Mesenchymal stem cell (in vitro differentiated cells and primary cell): Measurements from ENCODE around the gene MSTN.

Source experiments
- DNase-seq: peaks from one replicate; pipeline ENCODE4 v3.0.0-alpha.2; 2013
- H2AFZ ChIP-seq: one replicate; pipeline ENCODE4 v1.6.1; 2013; ENCODE audit warnings: low read depth, mild to moderate bottlenecking, control low read depth, inconsistent platforms, low read length, moderate library complexity
- H2AK5ac ChIP-seq: 2 replicates; pipeline ENCODE4 v1.6.1; 2013; ENCODE audit warnings: low read length, moderate library complexity, mild to moderate bottlenecking, inconsistent platforms; ENCODE audit not compliant: severe bottlenecking
- H2BK120ac ChIP-seq: one replicate; pipeline ENCODE4 v1.6.1; 2013; ENCODE audit warnings: low read depth, mild to moderate bottlenecking, inconsistent platforms, low read length, moderate library complexity
- H2BK12ac ChIP-seq, 2 experiments: one replicate each; pipeline ENCODE4 v1.6.1; 2013; ENCODE audit warnings: inconsistent platforms in 2 of 2, low read length in 2 of 2, mild to moderate bottlenecking in 2 of 2, moderate library complexity in 2 of 2, control low read depth in 1 of 2
- H2BK15ac ChIP-seq: one replicate; pipeline ENCODE4 v1.6.1; 2013; ENCODE audit warnings: mild to moderate bottlenecking, low read depth, inconsistent platforms; ENCODE audit not compliant: poor library complexity, severe bottlenecking
- H2BK5ac ChIP-seq: 2 replicates; pipeline ENCODE4 v1.6.1; 2013; ENCODE audit warnings: low read depth, mild to moderate bottlenecking, low read length, control low read depth, inconsistent platforms; ENCODE audit not compliant: poor library complexity, severe bottlenecking
- H3K14ac ChIP-seq, 2 experiments: one replicate each; pipeline ENCODE4 v1.6.1; 2013; ENCODE audit warnings: inconsistent platforms in 2 of 2, low read length in 2 of 2, control low read depth in 1 of 2, mild to moderate bottlenecking in 1 of 2, moderate library complexity in 1 of 2
- H3K18ac ChIP-seq, 2 experiments: one replicate each; pipeline ENCODE4 v1.6.1; 2013; ENCODE audit warnings: inconsistent platforms in 2 of 2, low read length in 2 of 2, control low read depth in 1 of 2, low read depth in 1 of 2, mild to moderate bottlenecking in 1 of 2
- H3K23ac ChIP-seq, 2 experiments: one replicate each; pipeline ENCODE4 v1.6.1; 2013; ENCODE audit warnings: inconsistent platforms in 2 of 2, low read length in 2 of 2, mild to moderate bottlenecking in 2 of 2, moderate library complexity in 2 of 2, control low read depth in 1 of 2
- H3K27ac ChIP-seq: 2 replicates; pipeline ENCODE4 v1.5.1; 2013; ENCODE audit warnings: mild to moderate bottlenecking, moderate library complexity, low read length, control low read depth, inconsistent platforms; ENCODE audit not compliant: poor library complexity, severe bottlenecking
- H3K27me3 ChIP-seq, 2 experiments: 2 replicates each; pipeline versions ENCODE4 v1.6.1 to v1.7.0; 2013; ENCODE audit warnings: low read length in 2 of 2, mild to moderate bottlenecking in 2 of 2, moderate library complexity in 2 of 2, control low read depth in 1 of 2, inconsistent platforms in 1 of 2; ENCODE audit not compliant: control insufficient read depth in 1 of 2, insufficient read depth in 1 of 2
- H3K36me3 ChIP-seq, 2 experiments: 2 replicates each; pipeline versions ENCODE4 v1.6.1 to v1.7.0; 2013; ENCODE audit warnings: low read length in 2 of 2, control low read depth in 1 of 2, inconsistent platforms in 1 of 2, low read depth in 1 of 2, mild to moderate bottlenecking in 1 of 2; ENCODE audit not compliant: insufficient read depth in 2 of 2, control insufficient read depth in 1 of 2
- H3K4ac ChIP-seq, 2 experiments: one replicate each; pipeline ENCODE4 v1.6.1; 2013; ENCODE audit warnings: inconsistent platforms in 2 of 2, low read length in 2 of 2, mild to moderate bottlenecking in 2 of 2, moderate library complexity in 2 of 2, control low read depth in 1 of 2, low read depth in 1 of 2
- H3K4me1 ChIP-seq: 2 replicates; pipeline ENCODE4 v1.6.1; 2013; ENCODE audit warnings: low read depth, low read length, control low read depth; ENCODE audit not compliant: control insufficient read depth, insufficient read depth
- H3K4me2 ChIP-seq: 2 replicates; pipeline ENCODE4 v1.6.1; 2013; ENCODE audit warnings: low read length, mild to moderate bottlenecking, inconsistent platforms; ENCODE audit not compliant: poor library complexity, severe bottlenecking
- H3K4me3 ChIP-seq, 2 experiments: 2 replicates each; pipeline versions ENCODE4 v1.5.1 to v1.7.0; 2013; ENCODE audit warnings: low read length in 2 of 2, mild to moderate bottlenecking in 2 of 2, control low read depth in 1 of 2, low read depth in 1 of 2; ENCODE audit not compliant: insufficient read depth in 1 of 2
- H3K79me1 ChIP-seq: replicated peaks from 2 replicates; pipeline ENCODE4 v1.6.1; 2013; ENCODE audit warnings: mild to moderate bottlenecking, control low read depth, low read length, inconsistent platforms; ENCODE audit not compliant: poor library complexity, severe bottlenecking
- H3K9ac ChIP-seq: 2 replicates; pipeline ENCODE4 v1.7.0; 2013; ENCODE audit warnings: mild to moderate bottlenecking, low read length, moderate library complexity
- H3K9me3 ChIP-seq: 2 replicates; pipeline ENCODE4 v1.7.0; 2013; ENCODE audit warnings: mild to moderate bottlenecking, low read length; ENCODE audit not compliant: control insufficient read depth
- H4K8ac ChIP-seq: one replicate; pipeline ENCODE4 v1.6.1; 2013; ENCODE audit warnings: inconsistent platforms, mild to moderate bottlenecking, low read length, moderate library complexity
- H4K91ac ChIP-seq: one replicate; pipeline ENCODE4 v1.6.1; 2013; ENCODE audit warnings: mild to moderate bottlenecking, low read length, inconsistent platforms
- WGBS: methylation state at CpG from one replicate; pipeline ENCODE4 v1.1.7; 2013; ENCODE audit warnings: mixed read lengths; 5-methylcytosine and 5-hydroxymethylcytosine counted together

Gene MSTN

GRCh38 chr2:190107409-190107808 is 44.9 kb upstream of the MSTN start:
- Histone ChIP-seq H2AFZ (no peak overlapping the region), H3K4me1 (peaks cover 1% of the 10 kb centered on the region), H3K4me2 (no peak overlapping the region), H4K91ac (no peak overlapping the region), H2BK120ac (no peak overlapping the region), H3K4ac (no peak overlapping the region), H4K8ac (no peak overlapping the region), H2BK15ac (no peak overlapping the region), H2AK5ac (no peak overlapping the region), H3K14ac (no peak overlapping the region), H3K9me3 (peaks cover 7% of the 10 kb centered on the region), H2BK12ac (no peak overlapping the region), H3K4me3 (no peak overlapping the region), H3K27ac (no peak overlapping the region), H3K79me1 (no peaks in the 10 kb centered on the region), H2BK5ac (no peak overlapping the region), H3K27me3 (no peaks in the 10 kb centered on the region), H3K18ac (no peak overlapping the region), H3K9ac (no peak overlapping the region), H3K36me3 (no peaks in the 10 kb centered on the region), H3K23ac (no peak overlapping the region)
- 50% methylated on average over 2 of the region's 4 CpGs for WGBS
- DNase-seq, result no peak

DNA sequence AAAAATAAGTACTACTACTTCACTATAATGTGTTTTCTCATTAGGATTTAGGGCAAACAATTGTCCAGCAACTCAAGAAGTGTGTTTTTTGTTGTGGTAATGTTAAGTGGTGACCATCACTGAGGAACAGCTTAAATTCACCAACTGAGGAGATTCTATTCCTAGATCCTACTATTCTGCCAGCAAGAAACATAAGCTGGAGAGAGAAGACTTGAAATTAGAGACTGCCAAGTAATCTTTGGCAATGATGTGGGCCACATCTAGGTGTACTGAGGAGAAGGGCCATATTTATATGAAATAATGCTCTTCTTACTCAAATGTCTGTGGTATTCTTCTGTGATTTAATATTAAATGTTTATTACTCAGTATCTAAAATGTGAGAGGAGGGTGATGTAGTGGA is 44.3 kb upstream of the MSTN start:
- H3K27me3 ChIP-seq, result no peaks in the 10 kb centered on the region
- H4K91ac ChIP-seq, result no peak overlapping the region
- H2BK120ac ChIP-seq, result no peak overlapping the region
- no peak overlapping the region for H3K4me3 ChIP-seq
- no peak overlapping the region for H4K8ac ChIP-seq
- H3K14ac ChIP-seq, result no peak overlapping the region
- no peak for DNase-seq
- H3K18ac ChIP-seq, result no peak overlapping the region
- H3K79me1 ChIP-seq, result no peaks in the 10 kb centered on the region
- no peak overlapping the region for H2BK12ac ChIP-seq
- no peak overlapping the region for H2AK5ac ChIP-seq
- no peak overlapping the region for H2BK15ac ChIP-seq
- no peak overlapping the region for H3K23ac ChIP-seq
- H2BK5ac ChIP-seq, result no peak overlapping the region
- no peak overlapping the region for H3K9ac ChIP-seq
- no peaks in the 10 kb centered on the region for H3K36me3 ChIP-seq
- no peak overlapping the region for H3K4ac ChIP-seq
- no peak overlapping the region for H3K4me2 ChIP-seq
- H3K27ac ChIP-seq, result no peak overlapping the region
- peaks cover 13% of the 10 kb centered on the region for H3K9me3 ChIP-seq
- H2AFZ ChIP-seq, result no peak overlapping the region
- peaks cover 1% of the 10 kb centered on the region for H3K4me1 ChIP-seq

GRCh38 chr2:190105554-190105953 is 43.0 kb upstream of the MSTN start:
- H3K27me3 ChIP-seq, result no peaks in the 10 kb centered on the region
- no peak overlapping the region for H3K4ac ChIP-seq
- H3K14ac ChIP-seq, result no peak overlapping the region
- H3K23ac ChIP-seq, result no peak overlapping the region
- H2BK5ac ChIP-seq, result no peak overlapping the region
- no peak overlapping the region for H2AFZ ChIP-seq
- H2BK15ac ChIP-seq, result no peak overlapping the region
- no peak overlapping the region for H3K27ac ChIP-seq
- H3K9ac ChIP-seq, result no peak overlapping the region
- WGBS, result 100% methylated on average over 1 of the region's 2 CpGs
- H4K91ac ChIP-seq, result no peak overlapping the region
- no peak overlapping the region for H2AK5ac ChIP-seq
- DNase-seq, result no peak
- no peaks in the 10 kb centered on the region for H3K36me3 ChIP-seq
- no peak overlapping the region for H2BK12ac ChIP-seq
- H3K4me3 ChIP-seq, result no peak overlapping the region
- H3K4me2 ChIP-seq, result no peak overlapping the region
- H3K9me3 ChIP-seq, result peaks cover 21% of the 10 kb centered on the region
- no peak overlapping the region for H2BK120ac ChIP-seq
- peaks cover 1% of the 10 kb centered on the region for H3K4me1 ChIP-seq
- H4K8ac ChIP-seq, result no peak overlapping the region
- H3K18ac ChIP-seq, result no peak overlapping the region
- no peaks in the 10 kb centered on the region for H3K79me1 ChIP-seq

GRCh38 chr2:190103144-190103543 is 40.6 kb upstream of the MSTN start:
- no peak overlapping the region for H2AK5ac ChIP-seq
- H3K4me1 ChIP-seq, result no peaks in the 10 kb centered on the region
- no peak overlapping the region for H3K18ac ChIP-seq
- no peak overlapping the region for H3K4me3 ChIP-seq
- no peaks in the 10 kb centered on the region for H3K27me3 ChIP-seq
- H3K4me2 ChIP-seq, result no peak overlapping the region
- no peak overlapping the region for H3K9ac ChIP-seq
- H3K14ac ChIP-seq, result no peak overlapping the region
- 86% methylated on average over 3 of the region's 3 CpGs for WGBS
- no peak overlapping the region for H2BK120ac ChIP-seq
- no peak overlapping the region for H2BK5ac ChIP-seq
- no peak overlapping the region for H2BK15ac ChIP-seq
- no peak overlapping the region for H2AFZ ChIP-seq
- H3K79me1 ChIP-seq, result no peaks in the 10 kb centered on the region
- H4K8ac ChIP-seq, result no peak overlapping the region
- no peaks in the 10 kb centered on the region for H3K36me3 ChIP-seq
- H3K9me3 ChIP-seq, result peaks cover 26% of the 10 kb centered on the region
- H3K23ac ChIP-seq, result no peak overlapping the region
- no peak overlapping the region for H3K4ac ChIP-seq
- H2BK12ac ChIP-seq, result no peak overlapping the region
- DNase-seq, result no peak
- H3K27ac ChIP-seq, result no peak overlapping the region
- no peak overlapping the region for H4K91ac ChIP-seq
